Measurements from ENCODE around the gene MSI2.

DNA sequence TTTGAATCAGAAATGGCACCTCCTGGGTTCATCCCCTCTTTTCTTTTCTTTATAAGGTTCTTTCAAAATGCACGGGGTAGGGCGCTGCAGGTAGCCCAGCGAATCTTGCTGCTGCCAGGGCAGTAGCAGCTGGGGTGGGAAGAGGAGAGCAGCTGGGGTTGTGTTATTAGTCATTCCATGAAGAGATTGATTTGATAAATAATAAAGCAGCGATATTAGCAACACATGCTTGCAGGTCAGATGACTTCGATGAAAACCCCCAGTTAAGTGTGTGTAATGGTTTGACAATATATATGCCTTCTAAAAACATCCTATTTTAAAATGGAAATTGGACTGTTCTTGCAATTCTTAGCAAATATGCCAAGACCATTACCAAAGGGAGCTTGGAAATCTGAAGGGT, 288.1 kb downstream of the MSI2 start:
- TF ChIP-seq EZH2 (IDR thresholded peaks at IDR 0.05; ENCODE audit: insufficient read depth, poor library complexity, severe bottlenecking) (no peak), EZH2phosphoT487 (IDR thresholded peaks at IDR 0.05; ENCODE audit: insufficient read depth, low read depth) (no peak)

Data from GM23248 (cell line).